GM19468 (cell line): Measurements from ENCODE around the gene DZIP1L.
"Not testable (repeated sequence)": the region's sequence is repeated elsewhere in the genome, so short reads cannot be mapped to it uniquely, and the experiment has no call there.

ENCODE experiments used
- ATAC-seq: cut with Tn5 transposase; IDR thresholded peaks from one replicate; pipeline ENCODE4 v1.9.1; 2021; ENCODE audit warnings: mild to moderate bottlenecking, moderate library complexity, moderate number of reproducible peaks; ENCODE audit not compliant: unreplicated experiment; ENCODE audit errors: extremely low read depth

The DZIP1L gene, protein sequence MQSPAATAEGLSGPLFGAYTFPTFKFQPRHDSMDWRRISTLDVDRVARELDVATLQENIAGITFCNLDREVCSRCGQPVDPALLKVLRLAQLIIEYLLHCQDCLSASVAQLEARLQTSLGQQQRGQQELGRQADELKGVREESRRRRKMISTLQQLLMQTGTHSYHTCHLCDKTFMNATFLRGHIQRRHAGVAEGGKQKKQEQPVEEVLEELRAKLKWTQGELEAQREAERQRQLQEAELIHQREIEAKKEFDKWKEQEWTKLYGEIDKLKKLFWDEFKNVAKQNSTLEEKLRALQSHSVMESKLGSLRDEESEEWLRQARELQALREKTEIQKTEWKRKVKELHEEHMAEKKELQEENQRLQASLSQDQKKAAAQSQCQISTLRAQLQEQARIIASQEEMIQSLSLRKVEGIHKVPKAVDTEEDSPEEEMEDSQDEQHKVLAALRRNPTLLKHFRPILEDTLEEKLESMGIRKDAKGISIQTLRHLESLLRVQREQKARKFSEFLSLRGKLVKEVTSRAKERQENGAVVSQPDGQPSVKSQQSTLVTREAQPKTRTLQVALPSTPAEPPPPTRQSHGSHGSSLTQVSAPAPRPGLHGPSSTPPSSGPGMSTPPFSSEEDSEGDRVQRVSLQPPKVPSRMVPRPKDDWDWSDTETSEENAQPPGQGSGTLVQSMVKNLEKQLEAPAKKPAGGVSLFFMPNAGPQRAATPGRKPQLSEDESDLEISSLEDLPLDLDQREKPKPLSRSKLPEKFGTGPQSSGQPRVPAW

DNA sequence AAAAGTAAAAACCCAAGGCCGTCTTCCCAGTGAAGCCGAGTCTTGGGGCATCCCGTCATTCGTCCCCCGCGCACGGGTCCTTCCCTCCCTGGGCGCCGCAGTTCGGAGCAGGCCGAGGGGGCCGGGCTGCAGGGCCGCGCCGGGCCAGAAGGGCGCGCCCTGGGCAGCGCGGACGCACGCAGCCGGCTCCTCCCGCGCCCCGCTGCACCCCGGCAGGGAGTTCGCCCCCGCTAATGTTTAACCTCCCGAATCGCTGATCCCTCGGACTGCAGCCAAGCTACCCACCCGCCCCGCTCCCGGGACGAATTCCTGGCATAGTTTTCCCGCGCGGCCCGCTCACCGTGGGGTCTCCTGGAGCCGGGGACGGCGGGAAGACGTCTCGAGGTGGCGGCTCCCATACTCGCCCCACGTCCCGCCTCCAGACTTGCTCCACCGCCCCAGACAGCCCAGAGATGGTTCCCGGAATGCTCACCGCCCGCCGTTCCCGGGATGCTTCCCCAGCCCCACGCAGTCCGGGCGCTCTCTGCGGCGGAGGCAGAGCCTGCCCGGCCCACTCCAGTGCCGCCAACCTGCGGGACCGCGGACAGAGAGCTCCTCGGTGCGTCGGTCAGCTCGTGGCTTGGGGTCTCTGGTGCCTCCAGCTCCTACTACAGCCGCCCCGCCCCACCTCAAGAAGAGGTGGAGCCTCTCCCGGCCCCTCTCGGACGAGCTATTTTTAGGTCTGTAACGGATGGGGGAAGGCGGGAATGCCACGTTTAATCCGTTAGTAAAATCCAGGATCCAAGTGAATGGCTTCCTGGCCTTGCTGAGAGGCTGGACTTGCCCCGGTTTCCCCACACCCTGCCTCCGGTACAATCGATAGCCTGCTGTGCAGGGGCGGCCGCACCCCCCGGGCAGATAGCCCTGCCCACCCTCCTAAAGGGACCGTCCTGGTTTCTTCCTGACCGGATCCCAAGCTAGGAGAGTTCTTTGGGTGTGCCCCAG lies at the start of gene DZIP1L:
TSS of gene DZIP1L (minus strand) at position 621 of the 984 bp plus-strand sequence. CDS start 11,637 bp downstream, outside the sequence.
- ATAC-seq = peak; percentile 85

DNA sequence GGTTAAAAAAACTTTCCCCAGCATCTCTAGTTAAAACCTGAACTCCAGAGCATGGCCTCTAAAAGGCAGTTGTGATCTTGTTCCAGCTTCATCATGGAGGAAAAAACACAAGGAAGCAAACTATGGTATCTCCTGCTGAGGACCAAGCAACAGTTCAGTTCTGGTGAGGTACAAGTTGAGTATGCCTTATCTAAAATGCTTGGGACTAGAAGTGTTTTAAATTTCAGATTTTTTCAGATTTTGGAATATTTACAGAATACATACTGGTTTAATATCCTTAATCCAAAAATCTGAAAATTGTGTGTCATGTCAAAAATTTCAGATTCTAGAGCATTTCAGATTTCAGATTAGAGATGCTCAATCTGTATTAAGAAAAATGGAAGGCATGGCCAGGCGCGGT lies 49.7 kb upstream of the DZIP1L start:
- ATAC-seq = no peak

DNA sequence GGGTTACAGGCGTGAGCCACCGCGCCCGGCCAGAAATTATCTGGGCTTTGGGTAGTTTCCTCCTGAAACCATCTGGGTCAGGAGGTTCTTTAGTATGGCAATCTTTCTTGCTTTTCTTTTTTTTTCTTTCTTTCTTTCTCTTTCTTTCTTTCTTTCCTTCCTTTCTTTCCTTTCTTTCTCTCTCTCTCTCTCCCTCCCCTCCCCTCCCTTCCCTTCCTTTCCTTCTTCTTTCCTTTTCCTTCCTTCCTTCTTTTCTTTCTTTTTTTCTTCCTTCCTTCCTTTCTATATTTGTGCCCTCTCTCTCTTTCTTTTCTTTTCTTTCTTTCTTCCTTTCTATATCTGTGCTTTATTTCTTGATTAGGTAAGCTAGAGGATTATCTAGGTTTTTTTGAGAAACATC lies 42.3 kb upstream of the DZIP1L start:
- no peak for ATAC-seq

DNA sequence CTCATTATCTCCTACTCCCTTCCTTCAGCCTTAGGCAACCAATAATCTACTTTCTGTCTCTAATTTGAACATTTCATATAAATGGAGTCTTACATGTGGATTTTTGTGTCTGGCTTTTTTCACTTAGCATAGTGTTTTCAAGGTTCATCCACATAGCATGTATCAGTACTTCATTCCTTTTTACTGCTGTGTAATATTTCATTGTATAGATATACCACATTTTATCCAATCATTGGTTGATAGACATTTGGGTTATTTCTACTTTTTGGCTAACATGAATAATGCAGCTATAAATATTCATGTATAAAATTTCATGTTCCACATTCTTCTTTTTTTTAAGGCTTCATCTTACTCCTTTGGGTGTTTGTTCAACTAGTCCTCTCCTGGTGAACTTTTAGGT lies 39.1 kb upstream of the DZIP1L start:
- no peak for ATAC-seq

DNA sequence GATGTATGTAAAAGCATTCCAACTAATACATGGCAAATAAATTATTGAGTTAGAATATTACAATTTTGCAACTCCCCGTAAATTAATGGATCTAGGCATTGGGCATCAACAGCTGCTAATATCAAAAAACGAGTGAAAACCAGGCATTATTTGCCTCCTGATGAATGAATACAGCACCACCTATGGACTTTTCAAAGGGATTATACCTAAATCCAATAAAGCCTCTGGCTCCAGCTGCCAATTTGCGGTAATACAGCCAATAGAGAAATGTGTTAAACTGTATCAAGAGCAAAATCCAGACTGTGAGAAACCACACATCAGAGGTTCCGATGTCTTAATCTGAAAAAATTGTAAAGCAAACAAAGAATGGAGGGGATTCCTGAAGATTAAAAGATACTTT lies 33.1 kb upstream of the DZIP1L start:
- no peak for ATAC-seq

DNA sequence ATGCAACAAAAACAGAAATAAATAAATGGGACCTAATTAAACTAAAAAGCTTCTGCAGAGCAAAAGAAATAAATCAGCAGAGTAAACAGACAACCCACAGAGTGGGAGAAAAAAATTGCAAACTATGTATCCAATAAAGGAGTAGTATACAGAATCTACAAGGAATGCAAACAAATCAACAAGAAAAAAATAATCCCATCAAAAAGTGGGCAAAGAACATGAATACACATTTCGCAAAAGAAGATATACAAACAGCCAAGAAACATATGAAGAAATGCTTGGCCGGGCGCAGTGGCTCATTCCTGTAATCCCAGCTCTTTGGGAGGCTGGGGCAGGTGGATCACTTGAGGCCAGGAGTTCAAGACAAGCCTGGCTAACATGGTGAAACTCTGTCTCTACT lies 26.8 kb upstream of the DZIP1L start:
- not testable (repeated sequence) for ATAC-seq

DNA sequence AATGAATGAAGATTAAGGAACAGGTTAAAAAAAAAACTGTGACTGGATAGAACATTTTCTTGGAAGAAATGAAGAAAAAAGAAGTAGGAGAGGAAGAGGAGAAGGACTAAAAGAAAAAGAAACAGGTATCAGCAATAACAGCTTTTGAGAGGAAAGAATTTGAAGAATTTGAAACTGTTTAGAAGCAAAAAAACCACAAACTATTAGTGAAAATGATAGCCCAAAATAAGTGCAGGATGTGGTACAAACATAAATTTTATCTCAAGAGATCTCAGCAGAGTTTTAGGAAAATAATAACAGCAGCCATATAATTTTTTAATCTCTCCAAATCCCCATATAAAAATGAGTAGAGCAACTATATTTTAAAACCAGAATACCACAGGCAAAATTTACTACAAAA lies 25.5 kb upstream of the DZIP1L start:
- ATAC-seq = no peak

DNA sequence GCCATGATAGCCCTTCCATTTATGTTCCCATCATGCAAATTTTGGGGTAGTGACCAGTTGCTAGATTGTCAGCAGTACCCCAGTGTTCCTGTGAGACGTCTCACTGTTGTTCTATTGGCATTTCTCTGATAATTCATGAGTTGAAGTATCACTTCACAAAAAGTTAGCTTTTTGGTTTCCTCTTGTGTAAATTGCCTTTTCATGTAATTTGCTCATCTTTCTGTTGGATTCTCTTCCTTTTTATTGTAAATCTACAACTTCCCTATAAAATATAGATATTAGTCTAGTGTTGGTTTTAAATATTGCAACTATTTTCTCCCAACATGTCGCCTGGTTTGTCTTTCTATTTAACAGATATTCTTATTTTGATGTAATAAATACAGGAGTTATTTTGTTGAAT lies 24.3 kb upstream of the DZIP1L start:
- no peak for ATAC-seq

DNA sequence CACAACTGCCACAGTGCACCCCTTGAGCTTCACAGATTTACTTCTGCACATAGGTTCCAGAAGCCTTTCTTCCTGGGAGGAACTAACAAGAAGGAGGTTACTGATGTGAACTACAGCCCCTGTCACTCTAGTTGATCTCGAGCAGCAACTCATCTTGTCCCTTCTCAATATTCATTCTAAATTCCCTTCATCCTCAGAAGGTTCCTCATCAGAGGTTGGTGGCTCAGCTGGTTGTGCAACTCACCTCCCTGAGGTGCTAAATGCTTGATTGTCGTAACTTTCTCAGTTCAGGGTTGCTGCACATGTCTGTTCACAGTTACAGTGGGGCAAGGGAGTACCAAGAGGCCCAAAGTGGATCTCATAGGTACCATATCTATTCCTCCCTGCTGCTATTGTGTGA lies 22.5 kb upstream of the DZIP1L start:
- no peak for ATAC-seq

DNA sequence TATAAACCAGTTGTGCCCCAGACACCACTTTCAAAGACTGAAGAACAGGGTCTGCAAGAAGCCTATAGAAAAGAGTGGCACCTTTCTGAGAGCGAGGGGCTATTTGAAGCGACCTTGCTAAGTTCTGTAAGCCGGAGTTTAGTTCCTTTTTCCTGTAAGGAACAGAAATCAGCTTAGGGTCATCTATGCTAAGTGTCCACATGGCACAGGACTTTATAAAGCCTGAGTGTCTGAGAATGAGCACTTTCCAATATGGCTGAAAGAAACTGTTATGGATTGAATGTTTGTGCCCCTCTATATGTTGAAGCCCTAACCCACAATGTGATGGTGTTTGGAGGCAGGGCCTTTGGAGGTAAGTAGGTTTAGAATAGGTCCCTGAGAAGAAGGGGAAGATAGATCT lies 20.8 kb upstream of the DZIP1L start:
- ATAC-seq = no peak

DNA sequence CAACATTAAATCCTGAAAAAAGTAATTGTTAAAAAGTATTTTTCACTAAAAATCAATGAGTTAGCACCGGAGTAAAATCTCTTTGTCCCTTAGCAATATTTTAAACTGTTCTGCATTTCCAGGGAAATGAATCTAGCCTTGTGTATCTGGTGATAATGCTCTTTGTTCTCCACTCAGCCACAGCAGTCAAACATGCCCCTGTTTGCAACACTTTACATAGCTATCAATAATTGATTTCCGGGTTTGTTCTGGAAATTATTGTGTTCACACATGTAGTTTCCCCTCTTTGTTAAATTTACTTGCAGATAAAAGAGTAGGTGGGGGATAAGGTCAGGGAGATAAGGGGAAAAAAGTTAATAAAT lies 20.4 kb upstream of the DZIP1L start:
- no peak for ATAC-seq

DNA sequence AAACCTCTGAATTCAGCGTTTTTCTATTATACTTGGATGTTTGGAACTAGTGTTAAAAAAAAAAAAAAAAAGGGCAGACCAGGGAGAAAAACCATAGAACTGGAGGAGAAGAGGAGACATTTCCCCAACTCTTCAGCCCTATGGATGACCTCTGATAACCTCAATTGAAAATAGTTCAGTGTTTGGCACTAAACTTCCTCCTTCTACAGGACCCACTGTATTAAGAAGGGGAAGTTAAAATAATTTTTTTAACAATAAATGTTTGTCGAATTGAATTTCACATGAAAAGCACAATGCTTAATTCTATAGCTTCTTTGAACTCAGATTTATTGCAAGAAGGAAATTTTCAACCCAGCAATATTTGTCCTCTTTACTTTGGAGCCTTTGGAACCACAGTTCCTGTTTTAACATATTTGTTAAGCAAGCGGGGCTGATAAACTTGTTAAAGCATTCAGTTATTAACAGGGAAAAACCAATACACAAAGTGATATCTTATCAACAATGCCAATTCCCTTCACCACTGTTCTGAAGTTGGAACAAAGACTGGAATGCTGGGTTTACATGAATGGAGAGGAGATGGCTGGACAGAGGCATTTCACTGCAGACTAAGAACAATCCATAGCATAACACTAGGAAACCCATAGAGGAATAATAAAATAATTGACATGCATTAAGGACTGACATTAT lies 19.9 kb upstream of the DZIP1L start:
- no peak for ATAC-seq

DNA sequence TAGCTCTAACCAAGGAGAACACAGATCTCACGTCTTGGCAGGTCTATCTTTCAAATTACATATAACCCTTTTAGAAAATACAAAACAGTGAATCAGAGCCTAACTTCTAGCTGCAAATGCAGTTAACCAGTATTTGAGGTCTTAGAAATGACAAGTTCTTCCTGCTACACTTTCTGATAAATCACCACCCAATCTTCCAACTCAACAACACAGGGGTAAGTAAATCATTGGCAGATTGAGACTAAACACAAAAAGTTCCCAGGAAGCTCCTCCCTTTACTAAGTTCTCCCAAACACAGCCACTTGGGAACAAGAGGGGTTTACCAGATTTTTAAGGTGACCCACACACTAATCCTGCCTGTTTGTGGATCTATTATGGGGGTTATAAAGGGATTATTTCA lies 16.8 kb upstream of the DZIP1L start, which contains the start of gene A4GNT:
TSS of gene A4GNT (minus strand) at position 152 of the 400 bp plus-strand sequence. CDS start 1,134 bp downstream, outside the sequence.
- ATAC-seq = no peak

DNA sequence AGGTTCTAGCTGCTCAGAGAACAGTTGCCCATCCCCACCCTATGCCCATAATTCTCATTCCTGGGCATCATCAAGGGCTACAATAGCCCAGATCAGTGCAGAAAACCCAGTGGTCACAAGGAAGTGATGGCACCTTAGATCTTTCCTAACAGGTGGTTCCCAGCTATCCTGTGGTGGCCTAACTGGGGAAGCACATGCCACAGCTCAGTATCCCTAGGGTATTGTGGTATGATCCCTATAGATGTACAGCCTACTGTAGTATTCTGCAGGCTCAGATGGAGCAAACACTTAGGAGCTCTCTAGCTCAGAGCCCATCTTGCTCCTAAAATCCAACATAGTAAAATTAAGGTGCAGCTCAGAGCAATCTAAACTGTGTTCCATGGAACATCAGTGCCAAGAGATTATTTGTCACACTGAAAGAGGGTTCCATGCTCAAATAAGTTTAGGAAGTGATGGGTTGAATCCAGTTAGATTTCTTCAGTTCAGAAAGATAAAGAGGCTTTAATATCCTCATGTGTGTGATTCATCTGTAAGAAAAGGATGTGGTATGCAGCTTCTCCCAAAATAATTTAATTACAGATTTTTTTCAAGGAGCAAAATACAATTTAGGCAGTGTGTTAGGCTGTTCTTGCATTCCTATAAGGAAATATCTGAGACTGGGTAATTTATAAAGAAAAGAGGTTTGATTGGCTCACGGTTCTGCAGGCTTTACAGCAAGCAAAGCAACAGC lies 12.4 kb upstream of the DZIP1L start:
- ATAC-seq = no peak

DNA sequence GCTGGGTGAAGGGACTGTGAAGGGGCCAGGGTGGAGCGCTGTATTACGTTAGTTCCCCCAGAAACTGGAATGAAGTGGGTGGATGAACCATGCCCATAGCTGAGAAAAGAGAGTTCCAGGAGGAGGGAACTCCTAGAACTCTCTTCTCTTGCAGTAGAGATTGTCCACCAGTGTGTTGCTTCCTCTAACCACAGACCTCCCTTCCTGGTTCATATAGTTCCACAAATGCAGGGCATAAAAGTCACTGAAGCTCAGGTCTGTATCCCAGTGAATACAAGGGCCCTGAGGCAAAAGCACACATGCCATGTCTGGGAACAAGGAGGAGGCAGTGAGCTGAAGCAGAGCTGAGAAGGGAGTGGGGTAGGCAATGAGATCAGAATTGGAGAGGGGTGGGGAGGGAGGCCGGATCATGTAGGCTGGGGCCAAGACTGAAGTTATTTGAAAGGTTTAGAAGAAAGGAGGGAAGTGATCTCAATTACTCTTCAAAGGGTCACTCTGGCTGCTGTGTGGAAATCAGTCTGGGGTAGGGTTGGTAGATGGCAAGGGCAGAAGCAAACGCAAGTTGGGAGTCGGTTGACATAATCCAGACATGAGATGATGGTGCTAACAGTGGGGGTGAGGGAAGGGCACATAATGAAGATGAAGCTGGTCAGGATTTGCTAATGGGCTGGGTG lies 10.3 kb upstream of the DZIP1L start:
- no peak for ATAC-seq

DNA sequence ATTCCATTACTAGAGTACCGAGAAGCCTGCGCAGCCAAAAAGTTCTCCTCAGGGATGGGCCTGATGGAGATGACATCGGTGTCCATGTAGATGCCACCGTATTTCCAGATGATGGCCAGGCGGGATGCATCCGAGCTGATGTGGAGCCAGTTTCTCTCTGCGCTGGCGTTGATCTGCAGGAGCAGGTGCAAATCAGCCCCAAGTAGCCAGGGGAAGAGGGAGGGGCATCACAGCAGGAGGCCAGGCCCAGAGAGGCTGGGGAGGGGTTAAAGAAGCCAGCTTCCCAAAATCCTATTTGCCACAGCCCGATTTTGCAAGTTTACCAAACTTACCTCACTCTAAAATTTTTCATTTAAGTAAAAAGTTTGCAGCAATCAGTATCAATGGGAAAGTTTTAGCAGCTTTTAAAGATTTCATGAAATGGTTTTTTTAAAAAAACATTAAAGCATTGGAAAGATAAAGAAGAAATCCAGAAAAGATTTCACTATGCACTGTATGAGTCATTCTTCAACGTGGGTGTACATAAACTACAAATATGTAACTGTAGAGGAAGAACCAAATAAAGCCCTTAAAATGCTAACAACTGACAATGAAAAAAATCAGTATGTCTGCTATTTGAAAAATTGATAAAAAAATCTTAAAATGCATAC lies 9.4 kb upstream of the DZIP1L start:
- no peak for ATAC-seq

DNA sequence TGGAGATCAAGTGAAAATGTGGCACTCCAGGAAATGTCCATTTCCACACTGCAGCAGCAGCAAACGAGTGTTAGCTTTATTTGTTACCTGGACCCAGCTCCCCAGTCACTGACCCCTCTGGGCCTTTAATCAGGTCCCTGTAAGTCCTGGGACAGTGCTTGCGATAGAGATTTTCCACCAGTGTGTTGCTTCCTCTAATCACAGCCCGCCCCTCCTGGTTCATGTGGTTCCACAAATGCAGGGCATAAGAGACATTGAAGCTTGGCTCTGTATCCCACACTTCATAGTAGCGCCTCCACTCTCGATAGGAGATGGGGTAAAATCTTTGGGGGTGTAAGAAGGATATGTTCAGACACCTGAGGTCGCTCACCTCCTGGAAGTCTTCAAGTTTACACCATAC lies 8.8 kb upstream of the DZIP1L start:
- no peak for ATAC-seq

DNA sequence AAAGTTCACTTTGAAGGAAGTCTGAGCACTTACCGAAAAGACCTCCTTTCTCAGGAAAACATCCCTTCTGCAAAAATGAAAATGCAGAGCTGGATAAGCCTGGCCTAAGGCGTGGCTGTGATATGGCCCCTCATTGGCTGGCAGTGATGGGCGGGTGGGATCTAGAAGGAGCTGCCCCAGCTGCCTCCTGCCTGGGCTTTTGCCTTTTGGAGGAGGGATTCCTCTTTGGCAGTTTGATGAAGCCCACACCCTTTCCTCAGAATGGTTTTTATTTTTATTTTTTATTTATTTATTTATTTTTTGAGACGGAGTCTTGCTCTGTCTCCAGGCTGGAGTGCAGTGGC lies 4.0 kb upstream of the DZIP1L start:
- no peak for ATAC-seq
